ENCODE data around the gene DHX35.

The DHX35 gene

DNA sequence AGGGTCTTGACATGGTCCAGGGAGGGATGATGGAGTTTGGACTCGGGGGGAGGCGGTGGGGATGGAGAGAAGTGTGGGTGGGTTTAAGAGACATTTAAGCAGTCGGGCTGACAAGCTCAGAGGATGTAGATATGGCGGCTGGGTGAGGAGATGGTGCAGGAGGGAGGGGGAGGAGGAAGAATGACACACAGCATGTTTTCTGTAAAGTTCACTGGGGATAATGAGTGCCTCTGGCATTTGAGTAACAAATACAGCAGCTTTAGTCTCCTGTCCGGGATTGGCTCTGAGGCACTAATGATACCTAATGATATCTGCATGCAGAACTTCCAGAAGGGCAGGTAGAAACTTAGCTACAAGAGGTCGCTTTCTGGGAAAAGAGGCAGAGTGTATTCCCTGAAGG, 107.8 kb downstream of the DHX35 start:
- no peak for ATAC-seq
- TF ChIP-seq GLIS3 (CRISPR knock-in tag; IDR thresholded peaks at IDR 0.05) (no peak), ZFP30 (CRISPR knock-in tag; IDR thresholded peaks at IDR 0.05) (no peak), PPARA (CRISPR knock-in tag; IDR thresholded peaks at IDR 0.05; ENCODE audit: borderline replicate concordance) (no peak), TCF4 (CRISPR knock-in tag; IDR thresholded peaks at IDR 0.05; ENCODE audit: borderline replicate concordance) (no peak), RARB (CRISPR knock-in tag; IDR thresholded peaks at IDR 0.05) (no peak), ESRRG (CRISPR knock-in tag; IDR thresholded peaks at IDR 0.05) (no peak), ISL1 (CRISPR knock-in tag; IDR thresholded peaks at IDR 0.05) (no peak), ZFP3 (CRISPR knock-in tag; IDR thresholded peaks at IDR 0.05) (no peak), ARNTL (CRISPR knock-in tag; IDR thresholded peaks at IDR 0.05; ENCODE audit: borderline replicate concordance, low read depth) (no peak), ZNF565 (CRISPR knock-in tag; conservative IDR thresholded peaks at IDR 0.05; ENCODE audit: low read depth) (no peak), ZC3H10 (CRISPR knock-in tag; IDR thresholded peaks at IDR 0.05) (no peak)
- TF ChIP-seq, protein P1, sequence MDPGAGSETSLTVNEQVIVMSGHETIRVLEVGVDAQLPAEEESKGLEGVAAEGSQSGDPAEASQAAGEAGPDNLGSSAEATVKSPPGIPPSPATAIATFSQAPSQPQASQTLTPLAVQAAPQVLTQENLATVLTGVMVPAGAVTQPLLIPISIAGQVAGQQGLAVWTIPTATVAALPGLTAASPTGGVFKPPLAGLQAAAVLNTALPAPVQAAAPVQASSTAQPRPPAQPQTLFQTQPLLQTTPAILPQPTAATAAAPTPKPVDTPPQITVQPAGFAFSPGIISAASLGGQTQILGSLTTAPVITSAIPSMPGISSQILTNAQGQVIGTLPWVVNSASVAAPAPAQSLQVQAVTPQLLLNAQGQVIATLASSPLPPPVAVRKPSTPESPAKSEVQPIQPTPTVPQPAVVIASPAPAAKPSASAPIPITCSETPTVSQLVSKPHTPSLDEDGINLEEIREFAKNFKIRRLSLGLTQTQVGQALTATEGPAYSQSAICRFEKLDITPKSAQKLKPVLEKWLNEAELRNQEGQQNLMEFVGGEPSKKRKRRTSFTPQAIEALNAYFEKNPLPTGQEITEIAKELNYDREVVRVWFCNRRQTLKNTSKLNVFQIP (CRISPR knock-in tag; IDR thresholded peaks at IDR 0.05; ENCODE audit: borderline replicate concordance, low read depth), result no peak
- TF ChIP-seq, protein P2, sequence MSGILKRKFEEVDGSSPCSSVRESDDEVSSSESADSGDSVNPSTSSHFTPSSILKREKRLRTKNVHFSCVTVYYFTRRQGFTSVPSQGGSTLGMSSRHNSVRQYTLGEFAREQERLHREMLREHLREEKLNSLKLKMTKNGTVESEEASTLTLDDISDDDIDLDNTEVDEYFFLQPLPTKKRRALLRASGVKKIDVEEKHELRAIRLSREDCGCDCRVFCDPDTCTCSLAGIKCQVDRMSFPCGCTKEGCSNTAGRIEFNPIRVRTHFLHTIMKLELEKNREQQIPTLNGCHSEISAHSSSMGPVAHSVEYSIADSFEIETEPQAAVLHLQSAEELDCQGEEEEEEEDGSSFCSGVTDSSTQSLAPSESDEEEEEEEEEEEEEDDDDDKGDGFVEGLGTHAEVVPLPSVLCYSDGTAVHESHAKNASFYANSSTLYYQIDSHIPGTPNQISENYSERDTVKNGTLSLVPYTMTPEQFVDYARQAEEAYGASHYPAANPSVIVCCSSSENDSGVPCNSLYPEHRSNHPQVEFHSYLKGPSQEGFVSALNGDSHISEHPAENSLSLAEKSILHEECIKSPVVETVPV (CRISPR knock-in tag; IDR thresholded peaks at IDR 0.05), result no peak
- TF ChIP-seq, protein P3, sequence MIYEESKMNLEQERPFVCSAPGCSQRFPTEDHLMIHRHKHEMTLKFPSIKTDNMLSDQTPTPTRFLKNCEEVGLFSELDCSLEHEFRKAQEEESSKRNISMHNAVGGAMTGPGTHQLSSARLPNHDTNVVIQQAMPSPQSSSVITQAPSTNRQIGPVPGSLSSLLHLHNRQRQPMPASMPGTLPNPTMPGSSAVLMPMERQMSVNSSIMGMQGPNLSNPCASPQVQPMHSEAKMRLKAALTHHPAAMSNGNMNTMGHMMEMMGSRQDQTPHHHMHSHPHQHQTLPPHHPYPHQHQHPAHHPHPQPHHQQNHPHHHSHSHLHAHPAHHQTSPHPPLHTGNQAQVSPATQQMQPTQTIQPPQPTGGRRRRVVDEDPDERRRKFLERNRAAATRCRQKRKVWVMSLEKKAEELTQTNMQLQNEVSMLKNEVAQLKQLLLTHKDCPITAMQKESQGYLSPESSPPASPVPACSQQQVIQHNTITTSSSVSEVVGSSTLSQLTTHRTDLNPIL (CRISPR knock-in tag; IDR thresholded peaks at IDR 0.05; ENCODE audit: low read depth), result no peak

DNA sequence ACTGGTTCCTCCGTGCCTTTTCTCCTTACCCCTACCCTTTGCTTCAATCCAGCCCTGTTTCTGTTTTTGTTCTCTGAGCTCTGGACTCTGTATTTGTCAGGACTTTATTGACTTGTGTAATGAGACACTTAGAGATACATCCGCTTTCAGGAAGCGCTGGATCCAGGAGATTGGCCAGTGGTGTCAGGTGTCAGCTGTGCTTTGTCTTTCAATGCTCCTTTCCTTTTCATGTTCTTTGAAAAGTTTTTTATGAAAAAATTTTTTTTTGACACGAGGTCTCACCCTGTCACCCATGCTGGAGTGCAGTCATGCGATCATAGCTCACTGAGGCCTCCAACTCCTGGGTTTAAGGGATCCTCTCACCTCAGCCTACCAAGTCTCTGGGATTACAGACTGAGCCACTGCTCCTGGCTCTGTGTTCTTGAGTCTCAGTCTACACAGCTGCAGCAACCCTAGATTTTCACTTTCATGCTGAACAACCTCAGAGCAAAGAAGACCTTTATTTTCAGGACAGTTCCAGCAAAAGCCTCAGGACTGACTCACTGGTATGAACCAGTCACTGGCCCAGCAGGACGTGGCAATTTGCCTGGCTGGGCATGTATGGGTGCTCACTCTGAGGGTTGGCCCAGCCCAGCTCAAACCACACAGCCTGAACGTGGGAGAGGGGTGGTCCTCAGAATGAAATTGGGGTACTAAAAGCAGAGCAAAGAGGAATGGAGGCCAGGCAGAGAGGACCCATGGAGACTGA, 108.5 kb downstream of the DHX35 start:
- ATAC-seq, result no peak
- no peak for TF ChIP-seq RARB (CRISPR knock-in tag; IDR thresholded peaks at IDR 0.05)
- TF ChIP-seq ESRRG (CRISPR knock-in tag; IDR thresholded peaks at IDR 0.05), result no peak
- TF ChIP-seq ZFP3 (CRISPR knock-in tag; IDR thresholded peaks at IDR 0.05), result no peak
- no peak for TF ChIP-seq ISL1 (CRISPR knock-in tag; IDR thresholded peaks at IDR 0.05)
- TF ChIP-seq ZNF70 (CRISPR knock-in tag; IDR thresholded peaks at IDR 0.05), result no peak
- TF ChIP-seq, protein P2 (CRISPR knock-in tag; IDR thresholded peaks at IDR 0.05), result no peak
- no peak for TF ChIP-seq BACH2 (CRISPR knock-in tag; IDR thresholded peaks at IDR 0.05; ENCODE audit: borderline replicate concordance)
- TF ChIP-seq ZNF8 (CRISPR knock-in tag; IDR thresholded peaks at IDR 0.05), result no peak
- no peak for TF ChIP-seq SNAI2 (CRISPR knock-in tag; IDR thresholded peaks at IDR 0.05)
- TF ChIP-seq ARNTL (CRISPR knock-in tag; IDR thresholded peaks at IDR 0.05; ENCODE audit: borderline replicate concordance, low read depth), result no peak
- TF ChIP-seq, protein P4, sequence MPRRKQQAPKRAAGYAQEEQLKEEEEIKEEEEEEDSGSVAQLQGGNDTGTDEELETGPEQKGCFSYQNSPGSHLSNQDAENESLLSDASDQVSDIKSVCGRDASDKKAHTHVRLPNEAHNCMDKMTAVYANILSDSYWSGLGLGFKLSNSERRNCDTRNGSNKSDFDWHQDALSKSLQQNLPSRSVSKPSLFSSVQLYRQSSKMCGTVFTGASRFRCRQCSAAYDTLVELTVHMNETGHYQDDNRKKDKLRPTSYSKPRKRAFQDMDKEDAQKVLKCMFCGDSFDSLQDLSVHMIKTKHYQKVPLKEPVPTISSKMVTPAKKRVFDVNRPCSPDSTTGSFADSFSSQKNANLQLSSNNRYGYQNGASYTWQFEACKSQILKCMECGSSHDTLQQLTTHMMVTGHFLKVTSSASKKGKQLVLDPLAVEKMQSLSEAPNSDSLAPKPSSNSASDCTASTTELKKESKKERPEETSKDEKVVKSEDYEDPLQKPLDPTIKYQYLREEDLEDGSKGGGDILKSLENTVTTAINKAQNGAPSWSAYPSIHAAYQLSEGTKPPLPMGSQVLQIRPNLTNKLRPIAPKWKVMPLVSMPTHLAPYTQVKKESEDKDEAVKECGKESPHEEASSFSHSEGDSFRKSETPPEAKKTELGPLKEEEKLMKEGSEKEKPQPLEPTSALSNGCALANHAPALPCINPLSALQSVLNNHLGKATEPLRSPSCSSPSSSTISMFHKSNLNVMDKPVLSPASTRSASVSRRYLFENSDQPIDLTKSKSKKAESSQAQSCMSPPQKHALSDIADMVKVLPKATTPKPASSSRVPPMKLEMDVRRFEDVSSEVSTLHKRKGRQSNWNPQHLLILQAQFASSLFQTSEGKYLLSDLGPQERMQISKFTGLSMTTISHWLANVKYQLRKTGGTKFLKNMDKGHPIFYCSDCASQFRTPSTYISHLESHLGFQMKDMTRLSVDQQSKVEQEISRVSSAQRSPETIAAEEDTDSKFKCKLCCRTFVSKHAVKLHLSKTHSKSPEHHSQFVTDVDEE (CRISPR knock-in tag; IDR thresholded peaks at IDR 0.05), result no peak
- TF ChIP-seq ZC3H10 (CRISPR knock-in tag; IDR thresholded peaks at IDR 0.05), result no peak
- TF ChIP-seq TOX (CRISPR knock-in tag; IDR thresholded peaks at IDR 0.05; ENCODE audit: borderline replicate concordance), result no peak
- TF ChIP-seq, protein P3 (CRISPR knock-in tag; IDR thresholded peaks at IDR 0.05; ENCODE audit: low read depth), result no peak
